Fibroblast of skin of back (primary cell): ENCODE measurements around the gene RBFOX2.
A peak's percentile ranks its signal among the peaks of the same experiment; 100 is the strongest.
"Not testable (repeated sequence)": the region's sequence is repeated elsewhere in the genome, so short reads cannot be mapped to it uniquely, and the experiment has no call there.

Experiments
- DNase-seq: peaks from one replicate; pipeline ENCODE4 v3.0.0-alpha.2; 2013

Gene RBFOX2

GRCh38 chr22:36039125-36039524 is 10.5 kb upstream of the RBFOX2 start:
- no peak for DNase-seq

- DNase-seq = no peak
Measured at GRCh38 chr22:36037102-36037758, 8.6 kb upstream of the RBFOX2 start.

GRCh38 chr22:36036167-36036624 is 7.6 kb upstream of the RBFOX2 start:
- DNase-seq = no peak

- no peak for DNase-seq
Measured at GRCh38 chr22:36032611-36033010, 4.0 kb upstream of the RBFOX2 start.

- no peak for DNase-seq
Measured at GRCh38 chr22:36029406-36029755, 757 bp upstream of the RBFOX2 start.

GRCh38 chr22:36027935-36028645 is 534 bp downstream of the RBFOX2 start:
- no peak for DNase-seq

- no peak for DNase-seq
Measured at GRCh38 chr22:36027579-36027934, 1.1 kb downstream of the RBFOX2 start.

- DNase-seq = peak; percentile 66
Measured at GRCh38 chr22:36026741-36027140, 1.9 kb downstream of the RBFOX2 start.

GRCh38 chr22:36022697-36023096 is 5.9 kb downstream of the RBFOX2 start:
- DNase-seq = no peak

- peak; percentile 79 for DNase-seq
Measured at GRCh38 chr22:36022162-36022561, 6.5 kb downstream of the RBFOX2 start.

GRCh38 chr22:36021606-36022153 is 6.9 kb downstream of the RBFOX2 start:
- no peak for DNase-seq

GRCh38 chr22:36020865-36021264 is 7.8 kb downstream of the RBFOX2 start:
- DNase-seq = not testable (repeated sequence)

- no peak for DNase-seq
Measured at GRCh38 chr22:36017651-36018091, 11.0 kb downstream of the RBFOX2 start.

GRCh38 chr22:36016684-36017083 is 11.9 kb downstream of the RBFOX2 start:
- DNase-seq = peak; percentile 50

GRCh38 chr22:36015811-36016529 is 12.7 kb downstream of the RBFOX2 start:
- DNase-seq = no peak

GRCh38 chr22:36015155-36015810 is 13.3 kb downstream of the RBFOX2 start:
- DNase-seq = no peak

- no peak for DNase-seq
Measured at GRCh38 chr22:36014546-36015074, 14.0 kb downstream of the RBFOX2 start.

- no peak for DNase-seq
Measured at GRCh38 chr22:36012332-36012731, 16.3 kb downstream of the RBFOX2 start.

GRCh38 chr22:36010882-36011281 is 17.7 kb downstream of the RBFOX2 start:
- DNase-seq = peak; percentile 90

- DNase-seq = no peak
Measured at GRCh38 chr22:36010090-36010489, 18.5 kb downstream of the RBFOX2 start.

- no peak for DNase-seq
Measured at GRCh38 chr22:36009085-36009484, 19.5 kb downstream of the RBFOX2 start.

GRCh38 chr22:36008565-36008964 is 20.1 kb downstream of the RBFOX2 start:
- DNase-seq = no peak

GRCh38 chr22:36008131-36008530 is 20.5 kb downstream of the RBFOX2 start:
- no peak for DNase-seq
